ENCODE data around the gene MT1B. TPM values are rescaled to one million over a fixed set of nuclear protein-coding genes. Genes with fewer than 3 reads are reported as not detected.

The MT1B gene
- total RNA-seq, 1 experiment from 2014 or later = not detected

DNA sequence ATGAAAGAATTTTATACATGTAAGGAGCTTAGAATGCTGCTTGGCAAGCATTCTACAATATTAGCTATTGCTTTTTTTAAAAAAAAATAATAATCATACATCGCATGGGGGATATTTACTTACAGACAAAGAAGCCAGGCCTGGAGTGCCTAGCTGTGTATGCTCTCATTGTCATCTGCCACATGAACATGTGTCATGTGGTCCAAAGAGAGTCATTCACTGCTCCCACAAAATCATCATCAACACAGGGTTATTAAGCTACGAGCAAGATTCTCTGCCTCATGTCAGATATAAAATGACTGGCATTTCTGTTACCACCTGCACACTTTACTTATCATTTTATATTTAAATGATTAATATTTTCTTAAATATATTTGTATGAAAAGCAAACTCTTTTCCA is 28.0 kb upstream of the MT1B start:
- Histone ChIP-seq H2BK5ac (ENCODE audit: insufficient read length, low read length) (no peak overlapping the region), H3K79me2 (ENCODE audit: insufficient read depth, low read length) (no peaks in the 10 kb centered on the region), H3K14ac (ENCODE audit: insufficient read depth, low read length) (no peak overlapping the region)

More for the DNA sequence above, 28.0 kb upstream of the MT1B start:
- Histone ChIP-seq H4K5ac (ENCODE audit: insufficient read length, low read depth, low read length) (no peak overlapping the region), H2AFZ (ENCODE audit: low read length) (no peak overlapping the region), H3K4ac (ENCODE audit: low read depth, low read length) (no peak overlapping the region), H3K56ac (ENCODE audit: insufficient read length, low read depth, low read length) (no peak overlapping the region), H3K4me2 (ENCODE audit: insufficient read depth, insufficient read length, low read length) (no peak overlapping the region), H2AK5ac (ENCODE audit: insufficient read length, low read length) (no peak overlapping the region), H4K20me1 (ENCODE audit: control insufficient read depth, insufficient read depth, insufficient read length) (no peaks in the 10 kb centered on the region), H3K23me2 (ENCODE audit: insufficient read length, low read depth, low read length, poor library complexity, severe bottlenecking) (peaks cover 9% of the 10 kb centered on the region), H2BK20ac (ENCODE audit: low read depth, low read length, poor library complexity, severe bottlenecking) (no peak overlapping the region), H4K8ac (replicated peaks; ENCODE audit: insufficient read length, low read depth, low read length) (no peak overlapping the region), H4K91ac (ENCODE audit: insufficient read length, low read depth, low read length) (no peak overlapping the region), H3K27me3 (ENCODE audit: insufficient read depth, low read length) (peaks cover 55% of the 10 kb centered on the region), H3K9me3 (ENCODE audit: control insufficient read depth, low read depth, low read length) (peaks cover 6% of the 10 kb centered on the region), H3K27ac (ENCODE audit: insufficient read length, low read depth, low read length) (no peak overlapping the region), H3K18ac (ENCODE audit: insufficient read length, low read depth, low read length) (no peak overlapping the region), H3T11ph (ENCODE audit: low read length) (no peak overlapping the region), H2BK12ac (ENCODE audit: insufficient read length, low read depth, low read length) (no peak overlapping the region), H3K4me1 (ENCODE audit: insufficient read depth, low read length) (no peaks in the 10 kb centered on the region; the same call in 1 of the 2 replicates), H2BK15ac (ENCODE audit: low read depth, low read length) (no peak overlapping the region), H2BK120ac (ENCODE audit: low read depth, low read length, poor library complexity, severe bottlenecking) (no peak overlapping the region), H3K9ac (ENCODE audit: extremely low read depth, insufficient read length, low read length) (no peak overlapping the region), H3K23ac (ENCODE audit: insufficient read length, low read depth, low read length) (no peak overlapping the region), H3K79me1 (ENCODE audit: insufficient read depth, low read depth, low read length, poor library complexity, severe bottlenecking) (no peaks in the 10 kb centered on the region)
- Mint-ChIP-seq H3K27ac (no peak overlapping the region), H3K4me1 (peaks cover 49 to 63% of the 10 kb centered on the region in 2 experiments), H3K4me3 (no peak overlapping the region), H3K36me3 (ENCODE audit: insufficient read depth in 1 of 3, low read depth in 3 of 3) (peaks cover 5 to 8% (median 5%) of the 10 kb centered on the region in 3 experiments), H3K27me3 (ENCODE audit: low read depth) (peaks cover 92% of the 10 kb centered on the region), H3K9me3 (peaks cover 3 to 19% of the 10 kb centered on the region in 2 experiments; a peak in 3 of 5 replicates)
- DNase-seq = no peak
- TF ChIP-seq CTCF (conservative IDR thresholded peaks at IDR 0.05) = no peak
- WGBS (ENCODE audit: extremely low coverage, insufficient read length, low lambda C conversion rate) = no CpG with 5 or more reads among the region's 2 CpGs

Data from H9 (cell line).